DOHH2 (cell line): ENCODE measurements around the gene ILK.

Source experiments
- H3F3A ChIP-seq: fragments of 200-600 bp; sonication (generic), shearing (Covaris generic); 2 replicates; pipeline ENCODE4 v1.6.0; 2016; ENCODE audit warnings: antibody characterized with exemption, mild to moderate bottlenecking; ENCODE audit not compliant: control insufficient read depth, insufficient read depth
- H3K27ac ChIP-seq: fragments of 200-600 bp; sonication (generic); 2 replicates; pipeline ENCODE4 v1.5.1; 2014; ENCODE audit warnings: low read depth, mild to moderate bottlenecking, low read length, moderate library complexity
- H3K27me3 ChIP-seq: fragments of 200-600 bp; sonication (generic); 2 replicates; pipeline ENCODE4 v1.6.1; 2014; ENCODE audit warnings: mild to moderate bottlenecking, low read length, mixed read lengths; ENCODE audit not compliant: control insufficient read depth
- H3K36me3 ChIP-seq: fragments of 200-600 bp; sonication (generic); 2 replicates; pipeline ENCODE4 v1.6.1; 2014; ENCODE audit warnings: mild to moderate bottlenecking, low read length, moderate library complexity, mixed read lengths; ENCODE audit not compliant: control insufficient read depth
- H3K4me1 ChIP-seq: fragments of 200-600 bp; sonication (generic); 2 replicates; pipeline ENCODE4 v1.6.1; 2014; ENCODE audit warnings: mild to moderate bottlenecking, low read length, mixed read lengths; ENCODE audit not compliant: control insufficient read depth
- H3K4me2 ChIP-seq: fragments of 200-600 bp; sonication (generic); 2 replicates; pipeline ENCODE4 v1.6.0; 2014; ENCODE audit warnings: mild to moderate bottlenecking, low read length, moderate library complexity
- H3K4me3 ChIP-seq: fragments of 200-600 bp; sonication (generic); 2 replicates; pipeline ENCODE4 v1.5.1; 2014; ENCODE audit warnings: mild to moderate bottlenecking, low read length, mixed read lengths
- H3K79me2 ChIP-seq: fragments of 200-600 bp; sonication (generic); 2 replicates; pipeline ENCODE4 v1.6.1; 2014; ENCODE audit warnings: mild to moderate bottlenecking, low read length, mixed read lengths; ENCODE audit not compliant: control insufficient read depth
- H3K9me2 ChIP-seq: fragments of 200-600 bp; sonication (generic); replicated peaks from 2 replicates; pipeline ENCODE4 v1.6.1; 2014; ENCODE audit warnings: mild to moderate bottlenecking, low read length, mixed read lengths; ENCODE audit not compliant: control insufficient read depth
- H3K9me3 ChIP-seq: fragments of 200-600 bp; sonication (generic); 2 replicates; pipeline ENCODE4 v1.6.1; 2014; ENCODE audit warnings: antibody characterized with exemption, low read length, mixed read lengths; ENCODE audit not compliant: control insufficient read depth, insufficient read depth
- H4K20me1 ChIP-seq: fragments of 200-600 bp; sonication (generic); 2 replicates; pipeline ENCODE4 v1.6.0; 2014; ENCODE audit warnings: low read depth, mild to moderate bottlenecking, antibody characterized with exemption, low read length, moderate library complexity; ENCODE audit not compliant: control insufficient read depth, insufficient read depth
- EZH2phosphoT487 ChIP-seq: fragments of 200-600 bp; sonication (generic); IDR thresholded peaks from 2 replicates; pipeline ENCODE4 v1.6.1; 2017; ENCODE audit warnings: borderline replicate concordance, mild to moderate bottlenecking, antibody characterized with exemption, low read length, moderate library complexity, mixed read lengths
- TF ChIP-seq, protein P1 (sequence below): fragments of 200-600 bp; sonication (generic); IDR thresholded peaks from one replicate; pipeline ENCODE4 v1.5.1; 2014; ENCODE audit warnings: antibody characterized with exemption, mild to moderate bottlenecking, low read depth, low read length; ENCODE audit not compliant: poor library complexity, severe bottlenecking

The ILK gene

DNA sequence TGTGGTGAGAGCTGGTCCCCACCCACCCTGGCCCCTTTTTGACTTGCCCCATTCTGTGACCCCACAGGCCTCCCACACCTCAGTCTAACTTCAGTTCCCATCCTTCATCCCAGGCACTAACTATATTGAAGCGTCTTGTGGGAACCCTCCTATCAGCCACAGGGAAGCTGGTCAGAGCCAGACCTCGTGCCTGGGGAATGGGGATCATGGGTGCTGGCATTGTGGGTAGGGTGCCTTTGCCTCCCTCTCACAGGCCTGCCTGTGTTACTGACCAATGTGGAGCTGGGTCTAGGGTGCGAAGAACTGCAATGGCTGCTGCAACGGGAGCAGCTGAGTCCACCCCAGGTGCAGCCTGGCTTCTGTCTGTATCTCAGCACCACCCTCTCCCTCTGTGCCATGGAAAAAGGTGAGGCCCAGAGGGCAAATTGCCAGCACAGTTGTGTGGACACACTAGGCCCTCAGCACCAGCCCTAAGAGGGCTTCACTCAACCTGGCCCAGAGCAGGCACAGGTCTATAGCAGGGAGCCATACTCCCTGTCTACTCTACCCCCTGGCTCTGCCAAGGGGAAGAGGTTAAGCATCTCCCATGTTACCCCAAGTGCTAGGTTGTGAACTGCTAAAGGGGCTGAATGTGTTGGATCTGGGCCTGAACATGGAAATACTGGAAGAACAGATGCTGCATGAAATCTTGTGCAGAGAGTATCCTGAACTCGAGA lies 37.4 kb upstream of the ILK start:
- no peaks in the 10 kb centered on the region for H3K9me2 ChIP-seq
- no peaks in the 10 kb centered on the region for H3K4me1 ChIP-seq
- no peaks in the 10 kb centered on the region for H4K20me1 ChIP-seq
- TF ChIP-seq, protein P1, sequence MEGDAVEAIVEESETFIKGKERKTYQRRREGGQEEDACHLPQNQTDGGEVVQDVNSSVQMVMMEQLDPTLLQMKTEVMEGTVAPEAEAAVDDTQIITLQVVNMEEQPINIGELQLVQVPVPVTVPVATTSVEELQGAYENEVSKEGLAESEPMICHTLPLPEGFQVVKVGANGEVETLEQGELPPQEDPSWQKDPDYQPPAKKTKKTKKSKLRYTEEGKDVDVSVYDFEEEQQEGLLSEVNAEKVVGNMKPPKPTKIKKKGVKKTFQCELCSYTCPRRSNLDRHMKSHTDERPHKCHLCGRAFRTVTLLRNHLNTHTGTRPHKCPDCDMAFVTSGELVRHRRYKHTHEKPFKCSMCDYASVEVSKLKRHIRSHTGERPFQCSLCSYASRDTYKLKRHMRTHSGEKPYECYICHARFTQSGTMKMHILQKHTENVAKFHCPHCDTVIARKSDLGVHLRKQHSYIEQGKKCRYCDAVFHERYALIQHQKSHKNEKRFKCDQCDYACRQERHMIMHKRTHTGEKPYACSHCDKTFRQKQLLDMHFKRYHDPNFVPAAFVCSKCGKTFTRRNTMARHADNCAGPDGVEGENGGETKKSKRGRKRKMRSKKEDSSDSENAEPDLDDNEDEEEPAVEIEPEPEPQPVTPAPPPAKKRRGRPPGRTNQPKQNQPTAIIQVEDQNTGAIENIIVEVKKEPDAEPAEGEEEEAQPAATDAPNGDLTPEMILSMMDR, result no peak
- no peak for TF ChIP-seq EZH2phosphoT487
- H3K9me3 ChIP-seq, result no peaks in the 10 kb centered on the region
- no peak overlapping the region for H3K4me2 ChIP-seq
- H3K79me2 ChIP-seq, result no peaks in the 10 kb centered on the region
- H3K4me3 ChIP-seq, result no peak overlapping the region
- no peaks in the 10 kb centered on the region for H3F3A ChIP-seq
- no peaks in the 10 kb centered on the region for H3K36me3 ChIP-seq
- no peak overlapping the region for H3K27ac ChIP-seq
- H3K27me3 ChIP-seq, result no peaks in the 10 kb centered on the region

DNA sequence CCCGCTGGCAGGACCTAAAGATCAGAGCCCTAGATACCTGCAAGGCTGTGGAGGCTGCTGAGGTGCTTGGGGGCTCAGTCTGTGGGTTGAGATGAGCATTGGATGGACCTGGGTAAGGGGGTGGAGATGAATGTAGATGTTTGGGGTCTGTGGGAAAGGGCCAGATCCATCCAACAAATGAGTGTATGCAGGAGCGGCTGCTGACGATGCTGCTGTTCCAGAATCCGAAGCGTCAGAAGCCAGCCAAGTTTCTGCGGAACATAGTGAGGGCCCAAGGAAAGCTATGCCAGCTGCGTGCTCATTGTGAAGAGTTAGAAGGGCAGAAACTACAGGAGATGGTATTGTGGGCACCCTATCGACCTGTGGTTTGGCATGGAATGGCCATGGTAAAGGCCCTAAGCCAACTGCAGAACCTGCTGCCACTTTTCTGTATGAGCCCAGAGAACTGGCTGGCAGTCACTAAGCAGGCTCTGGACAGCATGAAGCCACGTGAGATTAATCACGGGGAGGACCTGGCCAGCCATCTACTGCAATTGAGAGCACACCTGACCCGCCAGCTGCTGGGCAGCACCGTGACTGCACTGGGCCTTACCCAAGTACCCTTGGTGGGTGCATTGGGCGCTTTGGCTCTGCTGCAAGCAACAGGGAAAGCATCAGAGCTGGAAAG lies 36.7 kb upstream of the ILK start:
- no peaks in the 10 kb centered on the region for H3K36me3 ChIP-seq

DNA sequence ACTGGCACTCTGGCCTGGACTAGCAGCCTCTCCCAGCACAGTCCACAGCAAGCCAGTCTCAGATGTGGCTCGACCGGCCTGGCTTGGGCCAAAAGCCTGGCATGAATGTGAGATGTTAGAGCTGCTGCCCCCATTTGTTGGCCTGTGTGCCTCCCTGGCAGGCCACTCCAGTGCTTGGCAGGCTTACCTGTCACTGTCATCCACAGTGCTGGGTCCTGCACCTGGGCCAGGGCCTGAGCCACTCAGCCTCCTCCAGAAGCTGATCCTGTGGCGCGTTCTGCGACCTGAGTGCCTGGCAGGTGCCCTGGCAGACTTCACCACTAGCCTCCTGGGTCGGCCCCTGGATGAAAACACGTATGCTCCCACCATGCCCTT lies 36.2 kb upstream of the ILK start:
- Histone ChIP-seq H4K20me1 (no peaks in the 10 kb centered on the region), H3K4me3 (no peak overlapping the region), H3K4me1 (no peaks in the 10 kb centered on the region), H3K27me3 (no peaks in the 10 kb centered on the region), H3F3A (no peaks in the 10 kb centered on the region), H3K9me2 (no peaks in the 10 kb centered on the region), H3K36me3 (no peaks in the 10 kb centered on the region), H3K9me3 (no peaks in the 10 kb centered on the region), H3K4me2 (no peak overlapping the region), H3K27ac (no peak overlapping the region), H3K79me2 (no peaks in the 10 kb centered on the region)
- TF ChIP-seq EZH2phosphoT487, result no peak
- TF ChIP-seq, protein P1, result no peak

More for the DNA sequence above, 36.7 kb upstream of the ILK start:
- Histone ChIP-seq H3K79me2 (no peaks in the 10 kb centered on the region), H3F3A (no peaks in the 10 kb centered on the region), H3K4me1 (no peaks in the 10 kb centered on the region), H3K27me3 (no peaks in the 10 kb centered on the region), H3K9me3 (no peaks in the 10 kb centered on the region), H3K27ac (no peak overlapping the region), H4K20me1 (no peaks in the 10 kb centered on the region), H3K9me2 (no peaks in the 10 kb centered on the region), H3K4me2 (no peak overlapping the region), H3K4me3 (no peak overlapping the region)
- no peak for TF ChIP-seq EZH2phosphoT487
- TF ChIP-seq, protein P1, result no peak
